HK-2 (cell line): Measurements from ENCODE around the gene IMPDH1.
"Not testable (repeated sequence)": the region's sequence is repeated elsewhere in the genome, so short reads cannot be mapped to it uniquely, and the experiment has no call there.

Source experiments
- DNase-seq: peaks from one replicate; pipeline ENCODE4 v3.0.0-alpha.2; 2018; ENCODE audit not compliant: unreplicated experiment

Gene IMPDH1

GRCh38 chr7:128409596-128410450, at the start of gene IMPDH1:
Gene IMPDH1 (minus strand): TSS chr7:128409982. CDS start chr7:128409901, 81 bp downstream.
- DNase-seq = peak; percentile 86

DNA sequence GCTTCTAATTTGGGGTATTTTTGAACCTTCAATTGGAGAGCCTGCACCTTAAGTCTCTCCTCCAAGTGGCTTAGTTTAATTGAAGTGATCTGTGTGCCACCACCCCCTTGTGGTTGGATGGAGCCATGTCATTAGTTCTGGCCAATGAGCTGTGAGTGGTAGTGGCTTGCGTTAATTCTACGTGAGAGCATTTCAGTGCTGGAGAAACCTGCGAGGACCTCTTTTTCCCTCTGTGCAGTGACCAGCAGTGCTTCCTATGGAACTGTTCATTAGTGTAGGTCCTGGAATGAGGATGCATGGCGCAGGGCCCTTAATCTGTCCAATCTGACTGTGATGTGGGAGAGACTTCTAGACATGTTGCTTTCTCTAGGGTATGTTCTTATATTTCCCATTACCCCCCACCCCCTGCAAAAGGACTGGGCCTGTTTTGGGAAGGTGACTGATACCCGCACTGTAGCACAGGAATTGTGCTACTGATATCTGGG, 49.7 kb upstream of the IMPDH1 start:
- DNase-seq = peak; percentile 50

DNA sequence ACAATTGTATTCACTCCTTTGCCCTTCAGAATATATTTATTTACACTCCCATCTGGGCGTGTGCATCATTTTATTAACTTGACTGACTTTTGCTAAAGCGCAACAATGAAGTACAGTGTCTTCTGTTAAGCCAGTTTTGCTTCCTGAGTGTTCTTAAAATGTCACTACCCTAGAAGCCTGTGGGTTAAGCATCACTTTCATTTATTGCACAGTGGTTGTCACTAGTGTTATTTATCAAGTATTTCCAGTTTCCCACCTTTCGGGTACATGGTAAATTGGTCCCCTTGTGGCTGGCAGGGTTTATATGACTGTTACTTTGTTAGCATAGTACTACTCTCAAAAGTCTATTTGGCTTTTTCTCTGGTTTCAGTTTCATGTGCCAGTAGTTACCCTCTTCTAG, 49.2 kb upstream of the IMPDH1 start:
- no peak for DNase-seq

DNA sequence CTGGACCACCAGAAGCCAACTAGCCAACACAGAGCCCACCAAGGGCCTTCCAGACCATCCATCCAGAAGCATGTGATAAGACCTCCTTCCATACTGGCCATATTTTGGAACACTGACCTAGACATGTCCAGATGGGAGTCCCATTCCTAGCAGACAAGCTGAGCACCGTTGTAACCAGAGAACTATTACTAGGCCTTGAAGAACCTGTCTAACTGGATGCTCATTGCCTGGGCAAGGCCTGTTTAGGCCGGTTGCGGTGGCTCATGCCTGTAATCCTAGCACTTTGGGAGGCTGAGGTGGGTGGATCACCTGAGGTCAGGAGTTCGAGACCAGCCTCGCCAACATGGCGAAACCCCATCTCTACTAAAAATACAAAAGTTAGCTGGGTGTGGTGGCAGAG, 47.6 kb upstream of the IMPDH1 start:
- not testable (repeated sequence) for DNase-seq

DNA sequence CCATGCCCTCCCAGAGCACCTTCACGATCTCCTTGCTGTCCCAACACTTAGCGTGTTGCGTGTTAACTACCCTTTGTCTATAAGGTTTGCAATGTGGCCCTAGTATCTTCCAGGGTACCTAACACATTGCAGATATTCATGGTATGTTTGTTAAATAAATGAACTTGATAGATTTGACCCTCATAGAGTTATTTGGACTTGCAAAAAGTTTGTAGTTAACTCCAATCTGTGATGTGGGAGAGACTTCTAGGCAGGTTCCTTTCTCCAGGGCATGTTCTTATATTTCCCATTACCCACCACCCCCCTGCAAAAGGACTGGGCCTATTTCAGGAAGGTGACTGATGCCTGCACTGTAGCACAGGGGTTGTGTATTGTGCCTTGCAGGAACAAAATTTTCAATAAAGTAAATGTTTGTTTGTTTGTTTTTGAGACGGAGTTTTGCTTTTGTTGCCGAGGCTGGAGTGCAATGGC, 46.5 kb upstream of the IMPDH1 start:
- no peak for DNase-seq

DNA sequence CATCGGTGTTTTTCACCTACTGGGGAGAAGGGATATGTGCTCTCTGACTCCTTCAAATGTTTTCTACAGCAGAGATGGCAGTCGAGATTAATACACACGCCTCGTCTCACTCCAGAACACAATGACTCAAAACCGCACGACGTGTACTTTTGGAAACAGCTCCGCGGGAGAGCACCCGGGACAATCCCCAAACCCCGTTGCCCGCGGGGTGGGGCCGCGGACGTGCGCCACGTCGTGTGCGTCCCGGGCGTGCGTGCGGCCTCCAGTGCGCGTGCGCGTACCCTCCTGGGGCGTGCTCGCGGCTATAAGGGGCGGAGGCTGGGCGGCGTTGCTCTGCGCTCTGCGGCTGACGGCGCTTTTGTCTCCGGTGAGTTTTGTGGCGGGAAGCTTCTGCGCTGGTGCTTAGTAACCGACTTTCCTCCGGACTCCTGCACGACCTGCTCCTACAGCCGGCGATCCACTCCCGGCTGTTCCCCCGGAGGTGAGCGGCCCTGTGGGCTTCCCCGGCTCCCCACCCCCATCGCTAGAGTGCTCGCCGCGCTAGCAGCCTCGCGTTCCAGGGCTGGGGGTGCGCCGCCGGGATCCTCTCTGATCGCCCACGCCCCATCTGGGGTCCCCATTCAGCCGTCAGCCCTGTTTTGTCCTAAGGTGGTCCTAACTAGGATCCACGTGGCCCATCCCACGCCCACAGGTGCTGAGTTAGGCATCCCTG, 45.9 kb upstream of the IMPDH1 start, which contains the start of gene HILPDA:
HILPDA (plus strand) TSS at position 336 of the 712 bp plus-strand sequence. CDS start 1,391 bp downstream, outside the sequence.
- DNase-seq = peak; percentile 97

- DNase-seq = no peak
Measured at GRCh38 chr7:128454808-128455542, 45.2 kb upstream of the IMPDH1 start.

- DNase-seq = no peak
Measured at GRCh38 chr7:128453836-128454804, 44.3 kb upstream of the IMPDH1 start.

DNA sequence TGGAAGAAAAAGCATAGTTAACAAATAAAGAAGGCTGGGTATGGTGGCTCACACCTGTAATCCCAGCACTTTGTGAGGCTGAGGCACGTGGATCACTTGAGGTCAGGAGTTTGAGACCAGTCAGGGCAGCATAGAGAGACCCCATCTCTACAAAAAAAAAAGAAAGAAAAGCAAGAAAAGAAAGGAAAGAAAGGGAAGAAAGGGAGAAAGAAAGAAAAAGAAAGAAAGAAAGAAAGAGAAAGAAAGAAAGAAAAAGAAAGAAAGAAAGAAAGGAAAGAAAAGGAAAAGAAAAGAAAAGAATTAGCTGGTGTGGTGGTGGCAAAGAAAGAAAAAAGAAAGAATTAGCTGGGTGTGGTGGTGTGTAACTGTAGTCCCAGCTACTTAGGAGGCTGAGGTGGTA, 42.8 kb upstream of the IMPDH1 start:
- DNase-seq = no peak

DNA sequence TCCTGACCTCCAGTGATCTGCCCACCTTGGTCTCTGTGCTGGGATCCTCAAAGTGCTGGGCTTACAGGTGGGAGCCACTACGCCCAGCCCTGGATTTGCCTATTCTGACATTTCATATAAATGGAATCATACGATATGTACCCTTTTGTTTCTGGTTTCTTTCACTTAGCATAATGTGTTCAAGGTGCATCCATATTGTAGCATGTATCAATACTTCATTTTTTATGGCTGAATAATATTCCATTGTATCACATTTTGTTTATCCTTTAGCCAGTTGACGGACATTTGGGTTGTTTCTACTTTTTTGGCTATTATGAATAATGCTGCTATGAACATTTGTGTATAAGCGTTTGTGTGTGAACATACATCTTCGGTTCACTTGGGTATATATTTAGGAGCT, 41.1 kb upstream of the IMPDH1 start:
- DNase-seq = no peak

- DNase-seq = no peak
Measured at GRCh38 chr7:128450409-128450808, 40.6 kb upstream of the IMPDH1 start.

GRCh38 chr7:128448751-128449302, 39.0 kb upstream of the IMPDH1 start:
- DNase-seq = no peak

DNA sequence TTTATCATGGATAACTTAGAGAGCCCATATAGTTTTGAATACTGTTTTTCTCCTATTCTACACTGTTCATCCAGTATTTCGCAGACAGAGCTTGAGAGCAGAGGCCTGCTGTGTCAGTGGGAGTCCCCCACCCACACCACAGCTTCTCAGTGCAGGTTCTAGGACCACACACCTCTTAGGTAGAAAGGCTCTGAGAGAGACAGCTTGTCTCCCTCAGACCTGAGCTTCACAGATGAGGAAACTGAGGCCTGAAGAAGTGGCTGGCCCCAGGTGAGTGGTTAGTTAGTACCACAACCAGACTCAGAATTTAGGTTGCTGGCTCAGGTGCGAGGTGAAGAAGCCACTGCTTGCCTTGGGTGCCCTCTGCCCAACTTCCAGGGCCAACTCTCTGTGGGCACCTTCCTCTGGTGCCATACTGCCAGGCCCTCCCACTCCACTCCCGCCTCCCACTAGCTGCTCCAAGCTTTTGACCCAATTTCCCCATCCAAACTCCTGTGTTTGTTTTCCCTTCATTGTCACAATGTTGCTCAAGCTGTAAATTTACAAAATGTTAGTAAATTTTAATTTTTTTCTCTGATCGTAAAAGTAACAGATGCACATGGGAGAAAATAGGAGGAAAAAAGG, 38.3 kb upstream of the IMPDH1 start:
- DNase-seq = no peak

- DNase-seq = no peak
Measured at GRCh38 chr7:128446306-128446705, 36.5 kb upstream of the IMPDH1 start.

GRCh38 chr7:128443831-128444600, 34.2 kb upstream of the IMPDH1 start:
- DNase-seq = no peak

DNA sequence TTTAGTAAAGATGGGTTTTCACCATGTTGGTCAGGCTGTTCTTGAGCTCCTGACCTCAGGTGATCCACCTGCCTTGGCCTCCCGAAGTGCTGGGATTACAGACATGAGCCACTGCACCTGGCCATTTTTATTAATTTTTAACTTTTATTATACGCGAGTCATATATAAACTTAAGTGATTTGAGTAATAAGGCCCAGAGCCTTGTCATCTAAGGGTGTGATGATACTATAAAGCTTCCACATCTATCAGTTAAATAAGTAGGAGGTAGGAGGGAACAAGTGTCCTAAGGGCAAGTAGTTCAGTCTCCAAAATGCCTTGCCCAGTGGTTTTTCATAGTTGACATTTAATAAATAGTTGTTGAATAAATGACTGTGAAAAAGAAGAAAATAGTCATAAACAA, 32.6 kb upstream of the IMPDH1 start:
- DNase-seq = no peak

- no peak for DNase-seq
Measured at GRCh38 chr7:128437426-128438332, 27.9 kb upstream of the IMPDH1 start.

DNA sequence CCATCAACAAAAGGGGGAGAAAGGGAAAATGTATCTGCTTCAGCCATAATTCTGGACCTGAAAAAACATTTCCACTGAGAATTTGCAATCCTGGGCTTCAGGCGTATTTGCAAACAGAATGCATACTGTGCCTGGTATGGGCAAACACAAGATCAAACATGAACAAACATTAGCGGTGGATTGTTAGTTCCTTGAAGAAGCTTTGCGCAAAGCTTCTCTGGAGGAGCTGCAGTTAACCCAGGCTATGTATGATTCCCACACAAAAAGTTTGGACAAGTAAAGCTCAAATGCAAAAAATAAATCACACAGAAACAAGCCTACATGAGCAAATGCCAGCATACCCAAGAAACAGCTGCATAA, 25.5 kb upstream of the IMPDH1 start:
- no peak for DNase-seq
